Fibroblast of lung (primary cell): Measurements from ENCODE around the gene MRPL53. TPM values are rescaled to one million over a fixed set of nuclear protein-coding genes. Genes with fewer than 3 reads are reported as not detected.
A peak's percentile ranks its signal among the peaks of the same experiment; 100 is the strongest.

Source experiments
- DNase-seq, 2 donors: peaks; one replicate each; pipeline versions ENCODE4 v3.0.0 to v3.0.0-alpha.2; 2010; ENCODE audit warnings: low read depth in 2 of 2
- H2AFZ ChIP-seq: 2 replicates; pipeline ENCODE4 v1.5.1; 2012; ENCODE audit warnings: low read length, control low read depth, inconsistent platforms
- H3K27ac ChIP-seq: 2 replicates; pipeline ENCODE4 v1.5.1; 2011; ENCODE audit warnings: low read length, control low read depth; ENCODE audit not compliant: insufficient read depth
- H3K27me3 ChIP-seq: 2 replicates; pipeline ENCODE4 v1.5.1; 2011; ENCODE audit warnings: mild to moderate bottlenecking, low read length; ENCODE audit not compliant: control insufficient read depth, insufficient read depth
- H3K36me3 ChIP-seq: 2 replicates; pipeline ENCODE4 v1.5.1; 2011; ENCODE audit warnings: low read length; ENCODE audit not compliant: control insufficient read depth, insufficient read depth
- H3K4me1 ChIP-seq: 2 replicates; pipeline ENCODE4 v1.5.1; 2011; ENCODE audit warnings: low read length; ENCODE audit not compliant: control insufficient read depth, insufficient read depth; ENCODE audit errors: extremely low read depth
- H3K4me2 ChIP-seq: 2 replicates; pipeline ENCODE4 v1.5.1; 2011; ENCODE audit warnings: low read length, control low read depth; ENCODE audit not compliant: insufficient read depth; ENCODE audit errors: extremely low read depth
- H3K4me3 ChIP-seq, 4 experiments: fragments of 200-600 bp in 1 of 4; sonication (generic) in 1 of 4; replicated peaks in 1 of 4; 2 replicates each; pipeline ENCODE4 v1.5.1; 2011 to 2016; ENCODE audit warnings: low read length in 4 of 4, low read depth in 3 of 4, mild to moderate bottlenecking in 3 of 4, control low read depth in 2 of 4, inconsistent platforms in 1 of 4, mixed read lengths in 1 of 4; ENCODE audit not compliant: insufficient read depth in 1 of 4; ENCODE audit errors: control extremely low read depth in 1 of 4
- H3K79me2 ChIP-seq: 2 replicates; pipeline ENCODE4 v1.5.1; 2012; ENCODE audit warnings: mild to moderate bottlenecking, low read length, inconsistent platforms; ENCODE audit not compliant: control insufficient read depth, insufficient read depth
- H3K9ac ChIP-seq: 2 replicates; pipeline ENCODE4 v1.5.1; 2011; ENCODE audit warnings: mild to moderate bottlenecking, low read length, control low read depth; ENCODE audit not compliant: insufficient read depth
- H3K9me3 ChIP-seq: 2 replicates; pipeline ENCODE4 v1.5.1; 2012; ENCODE audit warnings: low read depth, low read length; ENCODE audit not compliant: control insufficient read depth, insufficient read depth
- H4K20me1 ChIP-seq: 2 replicates; pipeline ENCODE4 v1.5.1; 2011; ENCODE audit warnings: low read length; ENCODE audit not compliant: control insufficient read depth, insufficient read depth; ENCODE audit errors: extremely low read depth
- CTCF ChIP-seq, 2 donors: IDR thresholded peaks in 1 of 2; conservative IDR thresholded peaks in 1 of 2; 1 replicate in 1 of 2; 2 replicates in 1 of 2; pipeline ENCODE4 v1.5.1; 2011 to 2012; ENCODE audit warnings: low read length in 2 of 2, control low read depth in 1 of 2, inconsistent platforms in 1 of 2, low read depth in 1 of 2, mild to moderate bottlenecking in 1 of 2
- EZH2 ChIP-seq: IDR thresholded peaks from 2 replicates; pipeline ENCODE4 v1.5.1; 2012; ENCODE audit warnings: low read length, control low read depth, mild to moderate bottlenecking; ENCODE audit errors: missing control alignments
- polyA plus RNA-seq, 2 donors: library from polyadenylated mRNA; depleted of rRNA in 1 of 2; stranded (reverse) in 1 of 2; unstranded in 1 of 2; fragments of >200 nt; gene quantifications; 2 replicates each; pipeline ENCODE4 v1.2.1, GENCODE V29; 2011 to 2012; ENCODE audit warnings: missing spikeins in 1 of 2
- total RNA-seq: library from RNA; depleted of rRNA; stranded (reverse); fragments of >200 nt; gene quantifications from 2 replicates; pipeline ENCODE4 v1.2.1, GENCODE V29; 2014

MRPL53 gene
- total and polyA plus RNA-seq, 2 donors (not counting 1 experiment from before 2014, with no cell fraction given): 30.1 to 45.4 TPM

DNA sequence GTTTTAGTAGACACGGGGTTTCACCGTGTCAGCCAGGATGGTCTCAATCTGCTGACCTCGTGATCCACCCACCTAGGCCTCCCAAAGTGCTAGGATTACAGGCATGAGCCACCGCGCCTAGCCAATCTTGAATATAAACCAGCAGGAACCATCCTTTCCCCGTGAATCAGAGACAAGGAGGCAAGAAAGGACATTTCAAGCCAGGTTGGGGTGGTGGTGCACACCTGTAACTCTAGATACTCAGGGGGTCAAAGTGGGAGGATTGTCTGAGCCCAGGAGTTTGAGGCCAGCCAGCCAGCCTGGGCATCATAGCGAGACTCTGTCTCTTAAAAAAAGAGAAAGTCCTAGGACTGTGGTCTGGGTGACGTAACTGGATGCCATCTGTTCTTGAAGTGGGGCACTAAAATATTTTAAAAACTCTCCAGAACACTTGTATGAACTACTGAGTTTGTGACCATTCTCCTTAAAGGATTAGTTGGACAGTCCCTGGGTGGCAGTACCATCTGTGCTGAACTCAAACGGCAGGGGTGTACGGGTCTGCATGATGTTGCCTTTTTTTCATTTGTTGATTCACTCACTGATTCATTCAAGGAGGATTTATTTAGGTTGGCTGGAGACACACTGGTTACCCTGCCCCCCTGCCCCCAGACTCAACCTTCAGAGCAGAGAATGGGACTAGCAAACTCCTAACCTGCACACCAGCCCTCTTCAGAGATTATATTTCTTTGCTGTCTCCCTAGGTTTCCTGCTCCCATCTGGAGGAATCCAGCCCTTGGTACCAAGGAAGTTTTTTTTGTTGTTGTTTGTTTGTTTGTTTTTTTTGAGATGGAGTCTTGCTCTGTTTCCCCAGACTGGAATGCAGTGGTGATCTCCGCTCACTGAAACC is 38.9 kb upstream of the MRPL53 start:
- H3K9ac ChIP-seq: no peak overlapping the region
- H3K4me3 ChIP-seq: no peak overlapping the region
- H3K36me3 ChIP-seq: peaks cover 2% of the 10 kb centered on the region
- DNase-seq: peak in 1 of 2 donors; percentile 19
- H3K27ac ChIP-seq: no peak overlapping the region
- TF ChIP-seq CTCF (conservative IDR thresholded peaks at IDR 0.05 in 1 of 2, IDR thresholded peaks at IDR 0.05 in 1 of 2; ENCODE audit: low read depth in 1 of 2, low read length in 2 of 2) (no peak), EZH2 (no peak)
- H4K20me1 ChIP-seq: no peaks in the 10 kb centered on the region
- H3K27me3 ChIP-seq: peaks cover 53% of the 10 kb centered on the region
- peaks cover 4% of the 10 kb centered on the region for H3K4me1 ChIP-seq
- no peak overlapping the region for H2AFZ ChIP-seq
- peaks cover 8% of the 10 kb centered on the region for H3K79me2 ChIP-seq
- H3K9me3 ChIP-seq: no peaks in the 10 kb centered on the region
- peak overlapping the region; percentile 27 for H3K4me2 ChIP-seq

DNA sequence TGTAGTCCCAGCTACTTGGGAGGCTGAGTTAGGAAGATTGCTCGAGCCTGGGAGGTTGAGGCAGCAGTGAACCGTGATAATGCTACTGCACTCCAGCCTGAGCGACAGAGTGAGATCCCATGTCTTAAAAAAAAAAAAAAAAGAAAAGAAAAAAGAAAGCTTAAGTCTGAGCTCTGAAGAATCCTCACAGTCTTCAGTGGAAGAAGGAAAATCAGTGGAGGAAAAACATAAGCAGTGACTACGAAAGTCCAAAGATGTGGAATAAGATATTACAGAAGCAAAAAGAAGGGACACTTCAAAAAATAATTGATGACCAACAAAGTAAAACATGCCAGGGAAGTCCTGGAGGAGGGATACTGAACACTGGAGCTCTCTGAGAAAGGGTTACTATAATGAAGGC is 37.8 kb upstream of the MRPL53 start:
- Histone ChIP-seq H3K79me2 (peaks cover 15% of the 10 kb centered on the region), H3K9ac (no peak overlapping the region), H3K4me2 (no peak overlapping the region), H3K27me3 (peaks cover 43% of the 10 kb centered on the region), H2AFZ (no peak overlapping the region), H3K9me3 (no peaks in the 10 kb centered on the region), H3K4me3 (no peak overlapping the region), H3K36me3 (peaks cover 2% of the 10 kb centered on the region), H4K20me1 (no peaks in the 10 kb centered on the region), H3K27ac (no peak overlapping the region), H3K4me1 (peaks cover 8% of the 10 kb centered on the region)
- DNase-seq: no peak
- TF ChIP-seq CTCF (conservative IDR thresholded peaks at IDR 0.05 in 1 of 2, IDR thresholded peaks at IDR 0.05 in 1 of 2; ENCODE audit: low read depth in 1 of 2, low read length in 2 of 2) (no peak), EZH2 (no peak)

DNA sequence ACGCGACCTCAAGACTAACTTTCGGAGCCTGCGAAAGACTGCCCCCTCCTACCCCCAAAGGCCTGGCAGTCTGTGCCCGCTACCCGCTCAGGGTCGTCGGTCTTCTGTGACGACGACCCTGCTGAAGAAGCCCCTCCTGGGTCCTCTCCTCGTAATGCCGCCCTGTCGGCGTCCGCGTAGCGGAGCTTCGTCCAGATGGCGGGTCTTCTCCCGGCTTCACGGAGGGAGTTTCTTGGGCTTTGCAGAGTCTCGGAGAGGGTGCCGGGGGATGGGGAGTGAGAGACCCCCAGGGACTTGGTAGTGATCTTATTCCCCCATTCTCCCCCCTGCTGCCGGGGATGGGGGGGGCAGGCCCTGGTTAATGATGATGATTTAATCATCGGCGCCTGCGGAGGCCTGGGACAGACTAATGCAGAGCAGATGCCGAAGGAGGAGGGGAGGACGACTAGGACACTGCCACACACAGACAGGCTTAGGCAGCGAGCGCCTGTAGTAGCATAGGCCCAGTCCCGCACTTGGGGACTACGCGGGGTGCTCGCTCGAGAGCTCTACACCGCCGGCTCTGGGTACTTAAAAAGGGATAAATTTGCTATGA is 35.5 kb upstream of the MRPL53 start:
- TF ChIP-seq CTCF (conservative IDR thresholded peaks at IDR 0.05 in 1 of 2, IDR thresholded peaks at IDR 0.05 in 1 of 2; ENCODE audit: low read depth in 1 of 2, low read length in 2 of 2): no peak
- TF ChIP-seq EZH2: no peak
- Histone ChIP-seq H3K9me3 (no peaks in the 10 kb centered on the region), H3K4me1 (peaks cover 10% of the 10 kb centered on the region), H3K27ac (peak overlapping the region; percentile 99), H3K36me3 (peaks cover 4% of the 10 kb centered on the region), H3K4me3 (peak overlapping the region; percentile 64 to 88 (median 80)), H3K9ac (peak overlapping the region; percentile 48), H3K79me2 (peaks cover 15% of the 10 kb centered on the region), H3K4me2 (peak overlapping the region; percentile 73), H3K27me3 (peaks cover 21% of the 10 kb centered on the region), H2AFZ (peak overlapping the region; percentile 54), H4K20me1 (no peaks in the 10 kb centered on the region)
- DNase-seq: peak in 1 of 2 donors; percentile 43
